ENCODE measurements around the gene KIAA0586.
"Not testable (repeated sequence)": the region's sequence is repeated elsewhere in the genome, so short reads cannot be mapped to it uniquely, and the experiment has no call there.

Gene KIAA0586

DNA sequence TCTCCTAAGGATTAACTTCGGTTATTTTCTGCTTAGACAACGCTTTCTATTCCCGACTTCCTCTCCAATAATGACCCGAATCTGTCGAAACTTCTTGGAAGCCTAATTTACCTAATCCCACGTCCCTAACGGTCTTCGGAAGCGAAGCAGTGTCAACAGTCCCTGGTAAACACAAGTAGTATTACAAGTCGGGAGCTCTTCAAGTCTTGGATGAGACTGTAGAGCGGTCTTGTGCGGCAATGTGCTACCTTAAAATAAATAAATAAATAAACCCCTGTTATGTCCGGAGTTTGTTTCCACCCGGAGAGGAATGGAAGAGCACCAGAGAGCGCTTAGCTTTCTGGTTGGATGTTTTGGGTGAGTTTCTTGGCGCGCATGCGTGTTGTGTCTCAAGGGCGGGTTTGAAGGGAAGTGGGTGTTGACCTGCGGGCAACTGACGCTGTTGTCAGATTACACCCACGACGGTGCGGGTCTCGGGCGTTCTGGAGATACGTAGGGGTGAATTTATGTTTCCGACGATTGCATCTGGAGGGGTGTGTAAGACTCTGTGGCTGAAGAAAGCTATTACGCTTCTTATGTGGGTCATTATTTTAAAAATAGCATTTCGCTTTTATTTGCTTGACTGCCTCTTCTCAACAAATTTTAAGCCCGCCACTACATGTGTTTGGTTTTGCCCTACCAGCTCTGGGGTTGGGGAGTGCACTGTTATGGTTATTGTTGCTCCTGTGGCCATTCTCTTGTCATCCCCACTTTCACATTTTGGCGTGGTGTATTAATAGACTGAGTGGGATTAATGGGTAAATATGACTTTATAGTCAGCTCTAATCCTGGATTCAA is at the start of gene KIAA0586, which contains the start of gene TIMM9:
Gene KIAA0586, plus strand, starts transcription at position 439 of the 837 bp plus-strand sequence. CDS start 546 bp downstream, outside the sequence.
Gene TIMM9, minus strand, starts transcription at position 251 of the 837 bp plus-strand sequence. CDS start 15,586 bp downstream, outside the sequence.
- DNase-seq (ENCODE audit: insufficient read length, low spot score) = peak; percentile 62

DNA sequence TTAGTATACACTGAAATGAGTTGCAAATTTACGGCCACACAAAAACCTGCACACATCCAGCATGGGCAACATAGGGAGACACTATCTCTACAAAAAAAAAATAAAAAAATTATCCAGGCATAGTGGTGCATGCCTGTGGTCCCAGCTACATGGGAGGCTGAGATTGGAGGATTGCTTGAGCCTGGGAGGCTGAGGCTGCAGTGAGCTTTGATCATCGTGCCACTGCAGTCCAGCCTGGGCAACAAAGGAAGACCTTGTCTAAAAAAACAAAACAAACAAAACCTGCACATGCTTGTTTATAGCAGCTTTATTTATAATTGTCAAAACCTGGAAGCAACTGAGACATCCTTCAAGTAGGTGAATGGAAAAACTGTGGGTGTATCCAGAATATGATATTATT is 36.7 kb upstream of the KIAA0586 start:
- FAIRE-seq (no peak), DNase-seq (ENCODE audit: insufficient read length, low spot score) (no peak)

More for the DNA sequence above, at the start of gene KIAA0586, which contains the start of gene TIMM9:
- peak; percentile 93 for FAIRE-seq

DNA sequence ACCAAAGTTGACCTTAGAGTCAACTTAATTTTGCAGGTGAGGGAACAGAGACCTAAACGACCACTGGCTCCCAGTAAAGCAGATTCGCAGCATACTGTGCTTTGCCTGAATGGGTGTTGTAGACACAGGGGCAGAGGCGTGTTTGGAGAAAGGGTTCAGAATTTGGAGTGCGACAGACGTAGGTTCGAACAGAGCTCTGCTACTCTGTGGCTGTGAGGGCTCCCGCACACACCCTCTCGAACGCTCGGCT is 32.0 kb upstream of the KIAA0586 start:
- DNase-seq (ENCODE audit: insufficient read length, low spot score) (no peak), FAIRE-seq (no peak)

DNA sequence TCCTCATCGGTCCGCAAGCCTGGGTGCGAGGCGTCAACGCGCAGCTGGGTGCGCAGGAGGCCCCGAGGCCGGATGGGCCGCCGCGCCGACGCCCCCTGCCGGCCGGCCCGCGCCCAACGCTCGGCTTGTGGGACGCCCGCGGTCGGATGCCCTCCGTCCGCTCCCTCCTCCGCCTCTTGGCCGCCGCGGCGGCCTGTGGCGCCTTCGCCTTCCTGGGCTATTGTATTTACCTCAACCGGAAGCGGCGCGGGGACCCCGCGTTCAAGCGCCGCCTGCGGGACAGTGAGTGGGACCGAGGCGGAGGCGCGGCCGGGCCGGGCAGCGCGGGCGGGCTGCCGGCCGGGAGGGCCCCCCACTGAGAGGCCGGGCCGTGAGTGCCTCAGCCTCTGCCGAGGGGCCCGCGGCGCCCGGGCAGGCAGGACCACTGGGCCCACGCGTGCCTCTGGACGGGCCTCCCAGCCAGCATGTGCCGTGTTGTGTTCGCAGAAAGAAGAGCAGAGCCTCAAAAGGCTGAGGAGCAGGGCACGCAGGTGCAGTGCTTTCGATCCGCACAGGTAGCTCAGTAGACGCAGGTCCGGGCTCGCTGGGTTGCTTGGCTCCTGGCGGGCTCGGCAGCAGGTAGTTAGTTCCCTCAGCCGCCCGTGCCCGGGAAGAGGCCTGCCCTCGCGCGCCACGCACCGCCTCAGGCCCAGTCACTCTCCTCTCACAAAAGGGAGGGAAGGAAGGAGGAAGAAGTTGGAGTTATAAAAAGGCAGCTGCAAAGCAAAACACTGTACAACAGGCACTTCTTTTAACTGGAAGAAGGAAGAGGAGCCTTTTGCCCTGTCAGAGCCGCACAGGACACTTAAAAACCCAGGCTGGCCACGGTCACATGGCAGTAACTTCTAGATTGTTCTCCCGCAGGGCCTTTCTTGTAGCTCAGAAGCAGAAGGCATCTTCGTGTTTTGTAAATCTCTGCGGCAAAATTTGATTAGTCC is 31.4 kb upstream of the KIAA0586 start, which contains the start of gene TOMM20L:
Gene TOMM20L, plus strand, starts transcription at position 119 of the 977 bp plus-strand sequence. Its CDS starts 28 bp downstream, at position 147.
- peak; percentile 58 for FAIRE-seq
- peak; percentile 91 for DNase-seq (ENCODE audit: insufficient read length, low spot score)

DNA sequence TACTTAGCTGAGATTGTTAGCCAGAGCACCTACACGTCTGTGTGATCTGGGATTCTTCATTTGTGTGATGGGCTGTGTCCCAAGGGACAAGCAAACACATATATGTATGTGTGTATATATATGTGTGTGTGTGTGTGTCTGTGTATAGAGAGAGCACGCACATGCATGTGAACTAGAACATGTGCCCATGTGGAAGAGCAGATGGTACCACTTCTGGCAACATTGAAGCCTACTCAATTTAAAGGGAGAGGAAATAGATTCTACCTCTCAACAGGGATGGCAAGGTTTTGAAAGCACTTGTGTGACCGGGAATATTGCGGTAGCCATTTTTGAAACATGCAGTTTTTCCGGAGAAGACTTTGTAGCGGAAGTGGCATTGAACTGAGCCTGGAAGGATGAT is 30.4 kb upstream of the KIAA0586 start:
- FAIRE-seq = no peak

DNA sequence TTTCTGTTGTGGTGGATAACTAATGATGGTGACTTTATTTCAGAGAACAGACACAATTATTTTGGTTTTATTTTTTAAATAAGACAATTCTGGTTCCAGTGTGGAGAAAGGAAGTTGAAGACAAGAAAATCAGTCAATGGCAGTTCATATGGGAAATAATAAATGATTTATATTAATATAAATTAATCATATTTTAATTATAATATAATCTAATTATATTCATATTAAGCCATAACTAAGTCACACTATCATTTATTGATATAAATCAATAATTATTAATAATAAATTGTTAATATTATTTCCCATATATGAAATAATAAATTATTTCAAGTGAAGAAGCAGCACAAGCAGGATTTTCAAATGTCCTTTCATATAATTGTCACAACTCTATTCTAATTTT is 29.0 kb upstream of the KIAA0586 start:
- FAIRE-seq = no peak
- DNase-seq (ENCODE audit: insufficient read length, low spot score) = no peak

More for the DNA sequence above, 30.4 kb upstream of the KIAA0586 start:
- DNase-seq (ENCODE audit: insufficient read length, low spot score) = no peak

DNA sequence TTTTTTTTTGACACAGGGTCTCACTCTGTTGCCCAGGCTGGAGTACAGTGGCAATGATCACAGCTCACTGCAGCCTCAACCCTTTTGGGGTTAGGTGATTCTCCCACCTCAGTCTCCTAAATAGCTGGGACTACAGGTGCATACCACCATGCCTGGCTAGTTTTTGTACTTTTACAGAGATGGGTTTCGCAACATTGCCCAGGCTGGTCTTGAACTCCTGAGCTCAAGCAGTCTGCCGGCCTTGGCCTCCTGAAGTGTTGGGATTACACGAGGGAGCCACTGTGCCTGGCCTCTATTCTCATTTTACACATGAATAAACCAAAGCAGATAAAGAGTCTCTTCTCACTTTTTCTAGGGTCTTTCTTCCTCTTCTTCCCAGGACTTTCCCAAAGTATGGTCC is 28.6 kb upstream of the KIAA0586 start:
- FAIRE-seq (no peak), DNase-seq (ENCODE audit: insufficient read length, low spot score) (no peak)

DNA sequence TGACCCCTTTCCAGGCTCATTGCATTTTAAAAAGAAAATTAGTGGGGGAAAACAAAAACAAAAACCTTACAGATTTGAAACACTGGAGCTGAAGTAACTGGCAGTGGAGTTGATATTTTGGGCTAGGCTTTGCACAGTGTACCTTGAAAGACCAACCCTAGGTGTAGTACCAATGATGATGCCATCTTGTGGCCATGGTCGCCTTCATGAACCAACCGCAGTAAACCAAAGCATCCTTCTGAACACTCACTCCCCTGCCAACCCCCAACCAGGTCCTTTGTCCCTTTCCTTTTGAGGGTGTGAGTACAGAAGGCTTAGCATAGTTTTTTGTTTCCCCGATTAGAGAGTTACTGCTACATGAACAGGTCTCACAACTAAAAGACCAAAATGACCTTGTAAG is 25.9 kb upstream of the KIAA0586 start:
- FAIRE-seq (no peak), DNase-seq (ENCODE audit: insufficient read length, low spot score) (no peak)

DNA sequence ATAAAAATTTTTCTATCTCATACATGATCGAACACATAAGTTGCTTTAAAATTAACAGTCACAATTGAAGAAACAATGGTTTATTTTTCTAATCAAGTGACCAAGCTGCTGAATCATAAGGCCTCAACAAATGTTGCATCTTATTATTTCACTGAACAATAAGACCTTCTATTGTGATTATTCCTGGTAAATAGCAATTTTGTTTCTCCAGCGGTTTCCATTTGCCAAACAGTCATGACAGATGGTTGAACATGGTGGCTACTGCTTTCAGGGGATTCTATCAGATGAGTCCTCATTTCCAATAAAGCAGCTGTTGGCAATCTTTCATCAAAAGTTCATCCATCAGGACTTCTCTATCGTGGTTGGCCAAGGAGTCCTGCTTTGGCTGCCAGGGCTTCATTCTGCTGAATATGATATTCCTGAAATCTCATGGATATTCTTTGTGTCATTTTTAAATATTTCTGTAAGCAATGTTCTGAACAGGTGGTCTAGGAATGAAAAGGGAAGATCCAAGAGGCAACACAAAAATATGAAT is 18.8 kb upstream of the KIAA0586 start:
- FAIRE-seq = no peak
- DNase-seq (ENCODE audit: insufficient read length, low spot score) = no peak

DNA sequence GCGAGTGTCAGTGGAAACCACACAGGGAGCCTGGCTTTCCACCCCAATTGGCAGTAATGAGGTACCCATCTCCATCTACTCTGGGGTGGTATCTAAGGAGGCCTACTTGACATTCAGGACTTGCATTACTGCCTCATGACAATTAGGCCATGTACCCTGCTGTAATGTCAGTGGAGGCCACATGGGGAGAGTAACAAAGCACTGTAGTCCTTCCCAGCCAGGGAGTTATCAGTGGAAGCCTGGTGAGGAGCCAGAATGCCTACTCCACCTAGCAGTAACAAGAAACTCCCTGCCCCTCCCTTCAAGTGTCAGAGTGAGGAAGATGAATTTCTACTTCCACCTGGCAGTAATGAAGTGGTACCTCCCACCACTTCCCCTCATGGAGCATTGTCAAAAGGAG is 12.7 kb upstream of the KIAA0586 start:
- no peak for FAIRE-seq
- no peak for DNase-seq (ENCODE audit: insufficient read length, low spot score)

DNA sequence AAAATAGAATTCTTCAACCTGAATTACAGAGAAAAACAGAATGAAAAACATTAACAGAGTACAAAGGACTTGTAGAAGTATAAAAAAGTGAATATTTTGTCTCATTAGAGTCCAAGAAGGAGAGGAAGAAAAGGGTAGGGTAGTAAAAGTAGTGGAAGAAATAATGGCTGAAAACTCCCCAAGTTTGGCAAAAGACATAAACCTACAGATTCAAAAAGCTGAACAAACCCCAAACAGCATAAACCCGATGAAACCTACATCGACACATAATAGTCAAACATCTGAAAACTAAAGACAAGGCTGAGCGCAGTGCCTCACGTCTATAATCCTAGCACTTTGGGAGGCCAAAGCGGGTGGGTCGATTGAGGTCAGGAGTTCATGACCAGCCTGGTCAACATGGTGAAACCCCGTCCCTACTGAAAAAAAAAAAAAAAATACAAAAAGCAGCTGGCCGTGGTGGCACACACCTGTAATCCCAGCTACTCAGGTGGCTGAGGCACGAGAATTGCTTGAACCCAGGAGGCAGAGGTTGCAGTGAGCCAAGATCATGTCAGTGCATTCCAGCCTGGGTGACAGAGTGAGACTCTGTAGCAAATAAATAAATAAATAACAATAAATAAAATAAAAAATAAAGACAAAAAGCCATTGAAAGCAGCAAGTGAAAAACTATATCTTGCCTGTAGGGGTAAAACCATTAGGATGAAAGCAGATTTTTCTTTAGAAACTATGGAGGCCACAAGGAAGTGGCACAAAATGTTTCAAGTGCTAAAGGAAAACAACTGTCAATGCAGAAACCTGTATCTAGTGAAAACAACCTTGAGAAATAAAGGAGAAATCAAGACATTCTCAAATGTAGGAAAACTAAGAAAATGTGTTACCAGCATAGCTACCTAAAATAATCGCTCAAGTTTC is 11.6 kb upstream of the KIAA0586 start:
- DNase-seq (ENCODE audit: insufficient read length, low spot score) (no peak), FAIRE-seq (no peak)

DNA sequence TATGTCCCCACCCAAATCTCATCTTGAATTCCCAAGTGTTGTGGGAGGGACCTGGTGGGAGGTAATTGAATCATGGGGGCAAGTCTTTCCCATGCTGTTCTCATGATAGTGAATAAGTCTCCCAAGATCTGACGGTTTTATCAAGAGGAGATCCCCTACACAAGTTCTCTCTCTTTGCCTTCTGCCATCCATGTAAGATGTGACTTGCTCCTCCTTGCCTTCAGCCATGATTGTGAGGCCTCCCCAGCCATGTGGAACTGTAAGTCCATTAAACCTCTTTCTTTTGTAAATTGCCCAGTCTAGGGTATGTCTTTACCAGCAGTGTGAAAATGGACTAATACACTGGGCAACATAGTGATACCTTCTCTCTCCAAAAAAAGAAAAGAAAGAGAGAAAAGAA is 10.6 kb upstream of the KIAA0586 start:
- DNase-seq (ENCODE audit: insufficient read length, low spot score); FAIRE-seq: not testable (repeated sequence)

DNA sequence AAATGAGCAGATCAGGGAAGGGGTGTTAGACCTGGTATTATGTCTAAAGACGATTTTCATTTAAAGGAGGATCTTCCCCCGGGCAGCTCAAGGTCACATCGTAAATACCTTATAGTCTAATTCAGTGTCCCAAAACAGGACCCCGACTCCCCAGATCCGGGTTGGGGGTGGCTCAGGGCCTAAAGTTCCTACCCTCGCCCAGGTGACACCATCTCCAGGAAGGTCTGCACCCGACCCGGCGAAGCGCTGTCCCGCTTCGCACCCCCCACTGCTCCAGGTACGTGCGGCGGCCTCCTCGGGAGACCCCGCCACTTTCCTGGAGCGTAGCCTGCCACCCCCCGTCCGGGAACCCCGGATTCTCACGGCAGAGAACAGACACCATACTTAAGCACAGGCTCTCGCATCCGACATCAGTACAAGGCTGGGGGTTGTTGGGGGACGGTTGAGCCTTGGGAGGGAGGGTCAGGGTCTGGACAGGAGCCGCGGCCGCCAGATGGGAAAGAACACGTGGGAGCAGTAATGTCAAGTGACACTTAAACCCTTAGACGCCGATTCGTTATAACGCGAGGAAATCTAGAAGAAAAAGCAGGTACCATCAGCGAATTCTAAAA is 744 bp upstream of the KIAA0586 start:
- FAIRE-seq (no peak), DNase-seq (ENCODE audit: insufficient read length, low spot score) (peak; percentile 12)

DNA sequence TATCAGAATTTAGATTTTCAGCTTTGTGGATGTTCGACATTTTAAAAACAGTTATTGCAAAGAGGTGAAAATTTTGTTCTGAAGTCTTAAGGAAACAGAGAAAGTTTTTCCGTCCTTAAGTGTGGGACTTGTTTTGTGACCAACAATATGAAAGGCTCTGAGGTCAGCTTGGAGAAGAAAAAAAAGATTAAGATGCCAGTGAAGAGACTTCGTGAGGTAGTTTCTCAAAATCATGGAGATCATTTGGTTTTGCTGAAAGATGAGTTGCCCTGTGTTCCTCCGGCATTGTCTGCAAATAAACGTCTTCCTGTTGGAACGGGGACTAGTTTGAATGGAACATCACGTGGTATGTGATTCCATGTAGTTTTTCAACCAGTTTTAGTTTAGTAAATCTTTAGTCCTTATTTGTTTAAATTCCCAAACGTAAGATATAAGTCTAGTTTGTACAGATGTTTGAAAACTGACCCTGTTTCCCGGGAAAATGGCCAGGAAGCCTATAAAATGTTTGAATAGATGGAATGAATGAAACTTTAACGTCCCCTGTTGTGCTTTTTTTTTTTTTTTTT is 682 bp downstream of the KIAA0586 start:
- peak; percentile 52 for FAIRE-seq
- no peak for DNase-seq (ENCODE audit: insufficient read length, low spot score)

DNA sequence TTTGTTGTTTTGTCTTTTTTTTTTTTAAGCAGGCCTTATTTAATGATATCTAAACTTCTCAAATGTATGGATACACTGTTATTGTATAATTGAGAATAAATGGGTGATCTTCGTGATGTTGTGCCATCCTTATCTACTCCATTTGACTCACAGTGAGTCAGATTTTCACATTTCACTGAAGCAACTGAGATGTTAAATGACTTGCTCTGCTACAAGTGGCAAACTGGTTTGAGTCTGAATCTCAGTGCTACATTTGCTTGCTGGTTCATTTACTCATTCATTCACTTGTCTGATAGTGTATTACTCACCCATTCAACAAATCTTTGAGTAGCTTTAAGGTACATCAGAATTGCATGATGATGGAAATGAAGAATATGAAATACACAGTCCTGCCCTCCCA is 2.6 kb downstream of the KIAA0586 start:
- FAIRE-seq = peak; percentile 35
- no peak for DNase-seq (ENCODE audit: insufficient read length, low spot score)

DNA sequence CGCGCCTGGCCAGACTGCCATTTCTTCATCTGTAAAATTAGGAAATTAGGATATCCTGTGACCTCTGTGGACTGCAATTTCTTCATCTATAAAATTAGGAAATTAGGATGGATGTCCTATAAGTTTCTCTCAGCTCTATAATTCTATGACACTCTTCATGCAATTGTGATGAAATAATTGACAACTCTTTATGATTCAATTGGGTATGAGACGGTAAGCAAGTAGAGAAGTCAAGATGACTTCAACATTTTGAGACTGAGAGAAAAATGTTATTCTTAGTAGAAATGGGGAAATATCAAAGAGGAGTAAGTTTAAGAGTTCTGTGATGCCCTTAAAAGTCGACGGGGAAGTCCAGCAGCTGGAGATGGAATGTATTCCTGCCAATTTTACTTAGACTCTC is 12.0 kb downstream of the KIAA0586 start:
- DNase-seq (ENCODE audit: insufficient read length, low spot score) = no peak
- FAIRE-seq = no peak

DNA sequence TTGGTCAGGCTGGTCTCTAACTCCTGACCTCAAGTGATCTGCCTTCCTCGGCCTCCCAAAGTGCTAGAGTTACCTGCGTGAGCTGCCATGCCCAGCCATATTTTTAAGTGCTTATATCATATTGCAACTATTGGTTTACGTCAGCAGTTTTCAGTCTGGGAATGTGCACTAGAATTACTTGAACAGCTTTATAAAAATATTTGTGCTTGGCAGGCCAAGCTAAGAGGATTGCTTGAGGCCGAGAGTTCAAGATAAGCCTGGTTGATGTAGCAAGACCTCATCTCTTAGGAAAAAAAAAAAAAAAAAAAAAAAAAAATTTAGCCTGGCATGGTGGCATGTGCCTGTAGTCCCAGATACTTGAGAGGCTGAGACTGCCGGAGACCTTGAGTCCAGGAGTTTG is 17.1 kb downstream of the KIAA0586 start:
- DNase-seq (ENCODE audit: insufficient read length, low spot score) = no peak
- FAIRE-seq = no peak

DNA sequence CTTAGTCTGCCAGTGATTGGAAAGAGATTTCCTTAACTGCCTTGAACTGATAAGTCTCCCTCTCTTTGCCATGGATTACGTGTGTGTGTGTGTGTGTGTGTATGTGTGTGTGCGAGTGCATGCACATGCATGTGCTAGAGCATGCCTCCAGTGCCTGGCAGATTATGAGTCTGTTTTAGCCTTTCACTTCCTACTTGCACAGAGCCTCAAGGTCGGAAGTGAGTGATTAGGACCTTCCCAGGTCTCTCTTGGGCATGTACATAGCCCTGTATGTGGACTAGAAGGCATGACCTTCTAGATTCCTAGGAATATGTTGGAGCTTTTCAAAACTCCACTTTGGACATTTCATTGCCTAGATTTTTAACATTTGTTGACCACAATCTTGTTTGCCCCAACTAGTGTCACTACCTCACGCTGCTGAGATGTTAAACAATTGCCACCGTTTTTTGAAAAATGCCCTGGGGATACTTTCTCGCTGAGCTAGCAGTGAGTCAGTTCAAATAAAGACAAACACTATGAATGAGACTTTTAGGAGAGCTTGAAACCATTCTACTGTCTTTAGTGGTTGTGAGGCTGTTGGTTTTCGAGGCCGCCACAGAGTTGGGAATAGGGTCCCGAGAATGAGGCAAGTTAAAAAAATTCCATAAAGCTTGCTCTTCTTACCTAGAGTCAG is 28.2 kb downstream of the KIAA0586 start:
- no peak for FAIRE-seq
- no peak for DNase-seq (ENCODE audit: insufficient read length, low spot score)

DNA sequence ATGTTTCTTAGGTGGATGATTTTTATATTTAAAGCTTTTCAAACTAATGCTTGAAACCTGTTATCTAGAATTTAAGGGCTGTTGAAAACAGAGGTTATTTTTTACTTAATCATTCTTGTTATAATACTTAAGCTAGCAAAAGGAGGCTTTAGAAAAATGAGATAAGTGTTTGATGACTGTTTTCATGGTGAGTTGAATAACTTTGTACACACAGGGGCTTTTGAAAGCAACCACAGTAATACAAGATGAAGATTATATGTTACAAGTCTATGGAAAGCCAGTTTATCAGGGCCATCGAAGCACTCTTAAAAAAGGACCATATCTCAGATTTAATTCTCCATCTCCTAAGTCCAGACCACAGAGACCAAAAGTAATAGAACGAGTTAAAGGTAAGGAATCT is 33.3 kb downstream of the KIAA0586 start:
- DNase-seq (ENCODE audit: insufficient read length, low spot score) (no peak), FAIRE-seq (no peak)

All from GM19239 (cell line).